ENCODE data around the gene DNAL1.

- TF ChIP-seq, protein P1, sequence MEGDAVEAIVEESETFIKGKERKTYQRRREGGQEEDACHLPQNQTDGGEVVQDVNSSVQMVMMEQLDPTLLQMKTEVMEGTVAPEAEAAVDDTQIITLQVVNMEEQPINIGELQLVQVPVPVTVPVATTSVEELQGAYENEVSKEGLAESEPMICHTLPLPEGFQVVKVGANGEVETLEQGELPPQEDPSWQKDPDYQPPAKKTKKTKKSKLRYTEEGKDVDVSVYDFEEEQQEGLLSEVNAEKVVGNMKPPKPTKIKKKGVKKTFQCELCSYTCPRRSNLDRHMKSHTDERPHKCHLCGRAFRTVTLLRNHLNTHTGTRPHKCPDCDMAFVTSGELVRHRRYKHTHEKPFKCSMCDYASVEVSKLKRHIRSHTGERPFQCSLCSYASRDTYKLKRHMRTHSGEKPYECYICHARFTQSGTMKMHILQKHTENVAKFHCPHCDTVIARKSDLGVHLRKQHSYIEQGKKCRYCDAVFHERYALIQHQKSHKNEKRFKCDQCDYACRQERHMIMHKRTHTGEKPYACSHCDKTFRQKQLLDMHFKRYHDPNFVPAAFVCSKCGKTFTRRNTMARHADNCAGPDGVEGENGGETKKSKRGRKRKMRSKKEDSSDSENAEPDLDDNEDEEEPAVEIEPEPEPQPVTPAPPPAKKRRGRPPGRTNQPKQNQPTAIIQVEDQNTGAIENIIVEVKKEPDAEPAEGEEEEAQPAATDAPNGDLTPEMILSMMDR (IDR thresholded peaks at IDR 0.05), result peak; percentile 18 to 45 (median 33)
- TF ChIP-seq POLR2A (IDR thresholded peaks at IDR 0.05), result no peak
Measured at GRCh38 chr14:73752297-73752992, 107.7 kb downstream of the DNAL1 start.
